Osteocyte (in vitro differentiated cells): ENCODE data around the gene ROR1. TPM values are rescaled to one million over a fixed set of nuclear protein-coding genes. Genes with fewer than 3 reads are reported as not detected.

Source experiments
- DNase-seq: peaks from one replicate; pipeline ENCODE4 v3.0.0; 2021; ENCODE audit warnings: mixed read lengths; ENCODE audit not compliant: unreplicated experiment; ENCODE audit errors: extremely low spot score
- H3K27ac Mint-ChIP-seq: one replicate; pipeline ENCODE4 v1.8.0; 2021; ENCODE audit warnings: mild to moderate bottlenecking, mixed read lengths; ENCODE audit not compliant: unreplicated experiment
- H3K27me3 Mint-ChIP-seq: one replicate; pipeline ENCODE4 v1.8.0; 2021; ENCODE audit warnings: mixed read lengths; ENCODE audit not compliant: unreplicated experiment
- H3K36me3 Mint-ChIP-seq: one replicate; pipeline ENCODE4 v1.8.0; 2021; ENCODE audit warnings: mixed read lengths; ENCODE audit not compliant: unreplicated experiment
- H3K4me1 Mint-ChIP-seq: one replicate; pipeline ENCODE4 v1.8.0; 2021; ENCODE audit warnings: mixed read lengths; ENCODE audit not compliant: unreplicated experiment
- H3K4me3 Mint-ChIP-seq: one replicate; pipeline ENCODE4 v1.8.0; 2021; ENCODE audit warnings: mild to moderate bottlenecking, moderate library complexity, mixed read lengths; ENCODE audit not compliant: unreplicated experiment
- H3K9me3 Mint-ChIP-seq: one replicate; pipeline ENCODE4 v1.8.0; 2021; ENCODE audit warnings: mixed read lengths; ENCODE audit not compliant: unreplicated experiment
- total RNA-seq: library from RNA; stranded (reverse); gene quantifications from 2 replicates; pipeline ENCODE4 v1.2.1, GENCODE V29; 2021
- TF ChIP-seq, protein P1 (sequence below): fragments of 200-600 bp; sonication (generic); IDR thresholded peaks from 2 replicates; pipeline ENCODE4 v1.5.0; 2021; ENCODE audit warnings: antibody characterized with exemption, mild to moderate bottlenecking, moderate library complexity

The ROR1 gene
- total RNA-seq, 1 donor from 2014 or later: 20.6 TPM

DNA sequence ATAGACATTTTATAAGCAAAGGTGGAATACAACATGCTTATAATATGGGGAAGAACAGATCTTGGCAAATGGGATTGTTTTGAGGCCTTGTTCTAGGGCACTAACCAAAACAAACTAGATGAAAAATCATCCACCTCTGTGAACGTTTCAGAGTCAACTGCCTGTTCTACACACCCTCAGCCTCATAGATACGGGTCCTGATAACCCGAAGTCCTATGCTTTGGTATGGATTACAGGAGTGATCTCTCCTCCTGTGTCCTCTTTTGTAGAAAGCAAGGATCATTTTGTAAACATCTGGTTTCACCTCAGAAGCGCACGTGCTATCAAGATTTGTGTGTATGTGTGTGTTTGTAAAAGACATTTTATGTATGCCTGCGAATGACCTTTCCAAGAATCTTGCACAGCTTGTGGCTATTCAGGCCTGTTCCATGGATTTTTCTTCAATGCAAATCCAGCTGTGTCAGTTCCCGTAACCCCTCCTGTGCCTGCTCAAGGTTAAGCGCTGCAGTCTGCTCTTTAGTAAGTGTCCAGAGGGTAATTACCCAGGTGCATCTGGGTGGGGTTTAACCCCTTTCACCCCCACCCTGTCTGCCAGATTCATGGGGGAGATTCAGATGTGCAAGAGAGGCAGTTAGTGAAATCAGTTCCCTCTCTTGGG is 132.4 kb downstream of the ROR1 start:
- TF ChIP-seq, protein P1, sequence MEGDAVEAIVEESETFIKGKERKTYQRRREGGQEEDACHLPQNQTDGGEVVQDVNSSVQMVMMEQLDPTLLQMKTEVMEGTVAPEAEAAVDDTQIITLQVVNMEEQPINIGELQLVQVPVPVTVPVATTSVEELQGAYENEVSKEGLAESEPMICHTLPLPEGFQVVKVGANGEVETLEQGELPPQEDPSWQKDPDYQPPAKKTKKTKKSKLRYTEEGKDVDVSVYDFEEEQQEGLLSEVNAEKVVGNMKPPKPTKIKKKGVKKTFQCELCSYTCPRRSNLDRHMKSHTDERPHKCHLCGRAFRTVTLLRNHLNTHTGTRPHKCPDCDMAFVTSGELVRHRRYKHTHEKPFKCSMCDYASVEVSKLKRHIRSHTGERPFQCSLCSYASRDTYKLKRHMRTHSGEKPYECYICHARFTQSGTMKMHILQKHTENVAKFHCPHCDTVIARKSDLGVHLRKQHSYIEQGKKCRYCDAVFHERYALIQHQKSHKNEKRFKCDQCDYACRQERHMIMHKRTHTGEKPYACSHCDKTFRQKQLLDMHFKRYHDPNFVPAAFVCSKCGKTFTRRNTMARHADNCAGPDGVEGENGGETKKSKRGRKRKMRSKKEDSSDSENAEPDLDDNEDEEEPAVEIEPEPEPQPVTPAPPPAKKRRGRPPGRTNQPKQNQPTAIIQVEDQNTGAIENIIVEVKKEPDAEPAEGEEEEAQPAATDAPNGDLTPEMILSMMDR: no peak
- Mint-ChIP-seq H3K4me3 (no peak overlapping the region), H3K27ac (peak overlapping the region; percentile 61)

DNA sequence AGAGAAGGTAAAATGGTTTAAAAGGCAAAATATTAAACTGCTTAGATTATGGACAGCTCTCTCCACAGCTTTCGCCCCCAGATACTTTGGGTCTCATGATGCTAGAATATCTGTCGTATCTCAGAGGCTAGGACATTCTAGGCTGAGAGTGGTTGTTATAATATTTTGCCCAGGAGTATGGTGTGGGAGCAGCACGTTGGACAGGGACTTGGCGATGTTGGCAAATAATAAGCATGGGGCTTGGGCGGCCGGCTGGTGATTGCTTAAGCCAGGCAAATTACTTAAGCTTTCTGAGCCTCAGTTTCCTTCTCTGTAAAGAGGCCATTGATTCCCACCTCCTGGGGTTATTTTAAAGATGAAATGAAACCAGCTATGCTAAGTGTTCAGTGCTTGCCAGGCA is 133.2 kb downstream of the ROR1 start:
- no peak overlapping the region for H3K4me3 Mint-ChIP-seq
- H3K4me1 Mint-ChIP-seq: peaks cover 24% of the 10 kb centered on the region
- peaks cover 2% of the 10 kb centered on the region for H3K36me3 Mint-ChIP-seq
- H3K27me3 Mint-ChIP-seq: no peaks in the 10 kb centered on the region
- TF ChIP-seq, protein P1: no peak
- no peaks in the 10 kb centered on the region for H3K9me3 Mint-ChIP-seq
- DNase-seq: no peak
- peak overlapping the region; percentile 61 for H3K27ac Mint-ChIP-seq

More for the DNA sequence above, 132.4 kb downstream of the ROR1 start:
- Mint-ChIP-seq H3K9me3 (no peaks in the 10 kb centered on the region), H3K27me3 (no peaks in the 10 kb centered on the region), H3K4me1 (peaks cover 24% of the 10 kb centered on the region), H3K36me3 (peaks cover 2% of the 10 kb centered on the region)
- DNase-seq: no peak

DNA sequence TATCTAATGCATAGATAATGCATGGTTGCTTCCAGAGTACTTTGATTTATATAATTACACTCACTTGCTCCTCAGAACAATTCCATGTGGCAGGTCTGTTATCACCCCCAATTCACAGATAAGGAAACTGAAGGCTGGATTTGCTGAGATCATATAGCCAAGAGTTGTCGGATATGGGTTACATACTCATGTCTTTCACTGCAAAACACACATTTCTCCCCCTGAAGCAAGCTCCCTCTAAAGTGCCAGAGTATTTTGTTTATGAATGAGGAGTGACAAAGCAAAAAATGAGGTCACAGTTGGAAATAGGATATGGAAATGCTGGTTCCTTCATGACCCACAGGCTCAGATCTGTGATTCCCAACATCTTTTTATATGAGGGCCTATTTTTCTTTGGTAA is 134.2 kb downstream of the ROR1 start:
- Mint-ChIP-seq H3K4me3 (no peak overlapping the region), H3K27ac (no peak overlapping the region), H3K4me1 (peaks cover 32% of the 10 kb centered on the region), H3K36me3 (peaks cover 2% of the 10 kb centered on the region), H3K27me3 (peaks cover 6% of the 10 kb centered on the region), H3K9me3 (no peaks in the 10 kb centered on the region)
- TF ChIP-seq, protein P1: no peak
- DNase-seq: no peak

DNA sequence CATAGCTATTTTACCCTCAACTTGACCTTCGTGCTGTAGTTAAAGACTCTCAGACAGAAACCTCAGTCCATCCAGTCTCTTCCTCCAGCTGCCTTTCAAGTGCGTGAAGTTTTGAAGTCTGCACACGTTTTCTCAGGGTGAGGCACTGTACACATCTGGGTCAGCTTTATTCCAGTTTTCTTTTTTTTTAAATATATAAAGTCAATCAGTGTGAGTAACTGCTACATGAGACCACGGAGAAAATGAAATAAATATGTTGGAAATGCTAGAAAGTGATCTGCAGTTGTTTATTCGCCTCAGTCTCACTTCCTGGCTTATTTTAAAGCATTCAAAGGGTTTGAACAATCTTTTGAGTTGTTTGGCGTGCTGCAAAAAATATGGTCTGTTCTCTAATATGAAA is 135.7 kb downstream of the ROR1 start:
- H3K4me3 Mint-ChIP-seq: no peak overlapping the region
- TF ChIP-seq, protein P1: no peak
- H3K4me1 Mint-ChIP-seq: peaks cover 37% of the 10 kb centered on the region

DNA sequence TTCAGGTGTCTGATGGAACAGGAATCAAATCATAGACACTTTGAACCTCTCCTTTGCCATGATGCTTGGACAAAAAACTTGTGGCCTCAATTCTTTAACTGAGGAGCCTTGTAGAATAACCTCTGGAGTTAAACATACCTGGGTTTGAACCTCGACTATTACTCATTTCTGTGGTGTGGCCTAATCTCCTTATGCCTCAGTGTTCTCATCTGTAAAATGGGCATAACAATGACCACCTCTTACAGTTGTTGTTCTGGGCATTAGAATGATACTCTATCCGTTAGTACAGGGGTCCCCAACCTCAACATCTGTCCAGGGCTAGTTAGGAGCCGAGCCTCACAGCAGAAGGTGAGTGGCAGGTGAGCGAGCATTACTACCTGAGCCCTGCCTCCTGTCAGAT is 137.2 kb downstream of the ROR1 start:
- no peak for DNase-seq
- peaks cover 44% of the 10 kb centered on the region for H3K4me1 Mint-ChIP-seq
- H3K27me3 Mint-ChIP-seq: peaks cover 6% of the 10 kb centered on the region
- H3K4me3 Mint-ChIP-seq: no peak overlapping the region
- H3K27ac Mint-ChIP-seq: no peak overlapping the region
- TF ChIP-seq, protein P1: no peak
- H3K36me3 Mint-ChIP-seq: peaks cover 2% of the 10 kb centered on the region
- H3K9me3 Mint-ChIP-seq: no peaks in the 10 kb centered on the region

More for the DNA sequence above, 135.7 kb downstream of the ROR1 start:
- H3K27ac Mint-ChIP-seq: no peak overlapping the region
- peaks cover 2% of the 10 kb centered on the region for H3K36me3 Mint-ChIP-seq
- no peak for DNase-seq
- H3K27me3 Mint-ChIP-seq: peaks cover 6% of the 10 kb centered on the region
- no peaks in the 10 kb centered on the region for H3K9me3 Mint-ChIP-seq
